WTC11 (cell line): Measurements from ENCODE around the gene FLT1. TPM values are rescaled to one million over a fixed set of nuclear protein-coding genes. Genes with fewer than 3 reads are reported as not detected.

Experiments
- ATAC-seq: fragments of 200-7000 bp; cut with Tn5 transposase; 2 replicates; pipeline ENCODE4 v1.10.0; 2021; ENCODE audit warnings: mild to moderate bottlenecking, moderate library complexity
- CTCF ChIA-PET: fragments of 300-600 bp; sonication (Branson Sonifier 250); formaldehyde crosslinking; loops from one replicate; lab custom pipeline; 2021; ENCODE audit warnings: antibody characterized with exemption; lab: Charles Lee
- POLR2A ChIA-PET: fragments of 350-600 bp; sonication (Branson Sonifier 250); formaldehyde crosslinking; loops from one replicate; lab custom pipeline; 2021; ENCODE audit warnings: antibody characterized with exemption; lab: Charles Lee
- DNase-seq: peaks from one replicate; pipeline ENCODE4 v3.0.0; 2021; ENCODE audit warnings: low spot score
- H3K27ac Mint-ChIP-seq: 2 replicates; pipeline ENCODE4 v1.8.0; 2021; ENCODE audit warnings: mixed read lengths
- H3K27me3 Mint-ChIP-seq: 2 replicates; pipeline ENCODE4 v1.8.0; 2021; ENCODE audit warnings: low read depth, mild to moderate bottlenecking, moderate library complexity, mixed read lengths
- H3K36me3 Mint-ChIP-seq: 2 replicates; pipeline ENCODE4 v1.8.0; 2021; ENCODE audit warnings: mixed read lengths
- H3K4me1 Mint-ChIP-seq: 2 replicates; pipeline ENCODE4 v1.8.0; 2022; ENCODE audit warnings: mixed read lengths
- H3K4me3 Mint-ChIP-seq: 2 replicates; pipeline ENCODE4 v1.8.0; 2021; ENCODE audit warnings: mild to moderate bottlenecking, moderate library complexity, mixed read lengths
- H3K9me3 Mint-ChIP-seq: 2 replicates; pipeline ENCODE4 v1.8.0; 2021; ENCODE audit warnings: mixed read lengths
- CBFB ChIP-seq: sonication (generic); formaldehyde crosslinking; IDR thresholded peaks from 2 replicates; pipeline ENCODE4 v1.8.1; 2022; ENCODE audit warnings: mild to moderate bottlenecking, low read depth, missing genetic modification reagents
- ERG ChIP-seq: fragments of 250-450 bp; sonication (Bioruptor Pico); IDR thresholded peaks from 2 replicates; pipeline ENCODE4 v1.8.0; 2021; ENCODE audit warnings: mild to moderate bottlenecking
- GTF2I ChIP-seq: fragments of 250-450 bp; sonication (Bioruptor Pico); conservative IDR thresholded peaks from 2 replicates; pipeline ENCODE4 v1.4.0; 2021; ENCODE audit warnings: mild to moderate bottlenecking
- NFYB ChIP-seq: sonication (generic); formaldehyde crosslinking; conservative IDR thresholded peaks from 2 replicates; pipeline ENCODE4 v1.8.0; 2022; ENCODE audit warnings: low read depth, missing genetic modification reagents
- OVOL2 ChIP-seq: fragments of 250-450 bp; sonication (Bioruptor Pico); IDR thresholded peaks from 2 replicates; pipeline ENCODE4 v1.9.0; 2021; ENCODE audit warnings: mild to moderate bottlenecking, borderline replicate concordance
- RORB ChIP-seq: fragments of 250-450 bp; sonication (Bioruptor Pico); IDR thresholded peaks from 2 replicates; pipeline ENCODE4 v1.9.0; 2021; ENCODE audit warnings: mild to moderate bottlenecking
- TEAD4 ChIP-seq: sonication (generic); formaldehyde crosslinking; IDR thresholded peaks from 2 replicates; pipeline ENCODE4 v1.8.0; 2022; ENCODE audit warnings: mild to moderate bottlenecking, missing genetic modification reagents
- ZNF138 ChIP-seq: sonication (generic); formaldehyde crosslinking; conservative IDR thresholded peaks from 2 replicates; pipeline ENCODE4 v1.8.1; 2022; ENCODE audit warnings: mild to moderate bottlenecking, moderate library complexity, missing genetic modification reagents
- ZNF219 ChIP-seq: sonication (generic); formaldehyde crosslinking; IDR thresholded peaks from 2 replicates; pipeline ENCODE4 v1.8.0; 2023; ENCODE audit warnings: missing genetic modification reagents, mild to moderate bottlenecking, borderline replicate concordance
- total RNA-seq: library from RNA; stranded (reverse); gene quantifications from 3 replicates; pipeline ENCODE4 v1.2.3, GENCODE V29; 2021
- TF ChIP-seq, protein P1 (sequence below): sonication (generic); formaldehyde crosslinking; IDR thresholded peaks from 2 replicates; pipeline ENCODE4 v1.8.0; 2022; ENCODE audit warnings: missing genetic modification reagents
- TF ChIP-seq, protein P2 (sequence below): sonication (generic); formaldehyde crosslinking; IDR thresholded peaks from 2 replicates; pipeline ENCODE4 v1.8.0; 2023; ENCODE audit warnings: mild to moderate bottlenecking, missing genetic modification reagents
- TF ChIP-seq, protein P3 (sequence below): sonication (generic); formaldehyde crosslinking; IDR thresholded peaks from 2 replicates; pipeline ENCODE4 v1.8.0; 2023; ENCODE audit warnings: missing genetic modification reagents, mild to moderate bottlenecking, borderline replicate concordance
- TF ChIP-seq, protein P4 (sequence below): fragments of 250-450 bp; sonication (Bioruptor Pico); conservative IDR thresholded peaks from 2 replicates; pipeline ENCODE4 v1.9.0; 2021; ENCODE audit warnings: mild to moderate bottlenecking
- TF ChIP-seq, protein P5 (sequence below): fragments of 250-450 bp; sonication (Bioruptor Pico); IDR thresholded peaks from 2 replicates; pipeline ENCODE4 v1.9.0; 2021; ENCODE audit warnings: mild to moderate bottlenecking

FLT1 gene
- total RNA-seq, 1 experiment from 2014 or later = 66.3 TPM

DNA sequence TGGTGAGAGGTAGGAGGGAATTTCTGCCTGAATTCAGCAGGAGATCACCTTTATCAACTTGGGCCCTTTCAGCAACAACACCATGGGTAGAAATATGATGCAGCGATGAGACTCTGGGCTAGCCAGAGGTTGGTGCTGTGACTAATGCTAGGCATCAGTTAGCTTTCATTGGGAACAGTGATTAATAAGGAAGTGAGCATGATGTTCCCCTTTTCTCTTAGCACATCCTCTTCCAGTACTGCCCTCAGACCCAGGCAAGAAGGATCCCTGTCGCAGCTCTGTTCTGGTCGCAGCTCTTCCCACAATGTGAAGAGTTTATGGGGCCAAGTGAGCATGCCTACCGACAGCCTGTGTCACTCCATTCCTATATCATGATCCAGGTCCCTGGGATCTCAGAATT is 100.5 kb downstream of the FLT1 start:
- Mint-ChIP-seq H3K4me1 (peaks cover 64% of the 10 kb centered on the region), H3K4me3 (no peak overlapping the region), H3K27me3 (no peaks in the 10 kb centered on the region), H3K27ac (peak overlapping the region; percentile 61), H3K9me3 (no peaks in the 10 kb centered on the region), H3K36me3 (peaks cover 64% of the 10 kb centered on the region)
- no peak for TF ChIP-seq ERG (CRISPR knock-in tag)
- TF ChIP-seq RORB (CRISPR knock-in tag) = no peak
- TF ChIP-seq ZNF138 (CRISPR knock-in tag) = no peak
- TF ChIP-seq ZNF219 (CRISPR knock-in tag) = no peak
- TF ChIP-seq, protein P1, sequence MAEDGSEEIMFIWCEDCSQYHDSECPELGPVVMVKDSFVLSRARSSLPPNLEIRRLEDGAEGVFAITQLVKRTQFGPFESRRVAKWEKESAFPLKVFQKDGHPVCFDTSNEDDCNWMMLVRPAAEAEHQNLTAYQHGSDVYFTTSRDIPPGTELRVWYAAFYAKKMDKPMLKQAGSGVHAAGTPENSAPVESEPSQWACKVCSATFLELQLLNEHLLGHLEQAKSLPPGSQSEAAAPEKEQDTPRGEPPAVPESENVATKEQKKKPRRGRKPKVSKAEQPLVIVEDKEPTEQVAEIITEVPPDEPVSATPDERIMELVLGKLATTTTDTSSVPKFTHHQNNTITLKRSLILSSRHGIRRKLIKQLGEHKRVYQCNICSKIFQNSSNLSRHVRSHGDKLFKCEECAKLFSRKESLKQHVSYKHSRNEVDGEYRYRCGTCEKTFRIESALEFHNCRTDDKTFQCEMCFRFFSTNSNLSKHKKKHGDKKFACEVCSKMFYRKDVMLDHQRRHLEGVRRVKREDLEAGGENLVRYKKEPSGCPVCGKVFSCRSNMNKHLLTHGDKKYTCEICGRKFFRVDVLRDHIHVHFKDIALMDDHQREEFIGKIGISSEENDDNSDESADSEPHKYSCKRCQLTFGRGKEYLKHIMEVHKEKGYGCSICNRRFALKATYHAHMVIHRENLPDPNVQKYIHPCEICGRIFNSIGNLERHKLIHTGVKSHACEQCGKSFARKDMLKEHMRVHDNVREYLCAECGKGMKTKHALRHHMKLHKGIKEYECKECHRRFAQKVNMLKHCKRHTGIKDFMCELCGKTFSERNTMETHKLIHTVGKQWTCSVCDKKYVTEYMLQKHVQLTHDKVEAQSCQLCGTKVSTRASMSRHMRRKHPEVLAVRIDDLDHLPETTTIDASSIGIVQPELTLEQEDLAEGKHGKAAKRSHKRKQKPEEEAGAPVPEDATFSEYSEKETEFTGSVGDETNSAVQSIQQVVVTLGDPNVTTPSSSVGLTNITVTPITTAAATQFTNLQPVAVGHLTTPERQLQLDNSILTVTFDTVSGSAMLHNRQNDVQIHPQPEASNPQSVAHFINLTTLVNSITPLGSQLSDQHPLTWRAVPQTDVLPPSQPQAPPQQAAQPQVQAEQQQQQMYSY = no peak
- TF ChIP-seq TEAD4 = no peak
- TF ChIP-seq NFYB = no peak
- no peak for TF ChIP-seq GTF2I (CRISPR knock-in tag)
- TF ChIP-seq, protein P2, sequence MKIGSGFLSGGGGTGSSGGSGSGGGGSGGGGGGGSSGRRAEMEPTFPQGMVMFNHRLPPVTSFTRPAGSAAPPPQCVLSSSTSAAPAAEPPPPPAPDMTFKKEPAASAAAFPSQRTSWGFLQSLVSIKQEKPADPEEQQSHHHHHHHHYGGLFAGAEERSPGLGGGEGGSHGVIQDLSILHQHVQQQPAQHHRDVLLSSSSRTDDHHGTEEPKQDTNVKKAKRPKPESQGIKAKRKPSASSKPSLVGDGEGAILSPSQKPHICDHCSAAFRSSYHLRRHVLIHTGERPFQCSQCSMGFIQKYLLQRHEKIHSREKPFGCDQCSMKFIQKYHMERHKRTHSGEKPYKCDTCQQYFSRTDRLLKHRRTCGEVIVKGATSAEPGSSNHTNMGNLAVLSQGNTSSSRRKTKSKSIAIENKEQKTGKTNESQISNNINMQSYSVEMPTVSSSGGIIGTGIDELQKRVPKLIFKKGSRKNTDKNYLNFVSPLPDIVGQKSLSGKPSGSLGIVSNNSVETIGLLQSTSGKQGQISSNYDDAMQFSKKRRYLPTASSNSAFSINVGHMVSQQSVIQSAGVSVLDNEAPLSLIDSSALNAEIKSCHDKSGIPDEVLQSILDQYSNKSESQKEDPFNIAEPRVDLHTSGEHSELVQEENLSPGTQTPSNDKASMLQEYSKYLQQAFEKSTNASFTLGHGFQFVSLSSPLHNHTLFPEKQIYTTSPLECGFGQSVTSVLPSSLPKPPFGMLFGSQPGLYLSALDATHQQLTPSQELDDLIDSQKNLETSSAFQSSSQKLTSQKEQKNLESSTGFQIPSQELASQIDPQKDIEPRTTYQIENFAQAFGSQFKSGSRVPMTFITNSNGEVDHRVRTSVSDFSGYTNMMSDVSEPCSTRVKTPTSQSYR (CRISPR knock-in tag) = no peak
- TF ChIP-seq, protein P3, sequence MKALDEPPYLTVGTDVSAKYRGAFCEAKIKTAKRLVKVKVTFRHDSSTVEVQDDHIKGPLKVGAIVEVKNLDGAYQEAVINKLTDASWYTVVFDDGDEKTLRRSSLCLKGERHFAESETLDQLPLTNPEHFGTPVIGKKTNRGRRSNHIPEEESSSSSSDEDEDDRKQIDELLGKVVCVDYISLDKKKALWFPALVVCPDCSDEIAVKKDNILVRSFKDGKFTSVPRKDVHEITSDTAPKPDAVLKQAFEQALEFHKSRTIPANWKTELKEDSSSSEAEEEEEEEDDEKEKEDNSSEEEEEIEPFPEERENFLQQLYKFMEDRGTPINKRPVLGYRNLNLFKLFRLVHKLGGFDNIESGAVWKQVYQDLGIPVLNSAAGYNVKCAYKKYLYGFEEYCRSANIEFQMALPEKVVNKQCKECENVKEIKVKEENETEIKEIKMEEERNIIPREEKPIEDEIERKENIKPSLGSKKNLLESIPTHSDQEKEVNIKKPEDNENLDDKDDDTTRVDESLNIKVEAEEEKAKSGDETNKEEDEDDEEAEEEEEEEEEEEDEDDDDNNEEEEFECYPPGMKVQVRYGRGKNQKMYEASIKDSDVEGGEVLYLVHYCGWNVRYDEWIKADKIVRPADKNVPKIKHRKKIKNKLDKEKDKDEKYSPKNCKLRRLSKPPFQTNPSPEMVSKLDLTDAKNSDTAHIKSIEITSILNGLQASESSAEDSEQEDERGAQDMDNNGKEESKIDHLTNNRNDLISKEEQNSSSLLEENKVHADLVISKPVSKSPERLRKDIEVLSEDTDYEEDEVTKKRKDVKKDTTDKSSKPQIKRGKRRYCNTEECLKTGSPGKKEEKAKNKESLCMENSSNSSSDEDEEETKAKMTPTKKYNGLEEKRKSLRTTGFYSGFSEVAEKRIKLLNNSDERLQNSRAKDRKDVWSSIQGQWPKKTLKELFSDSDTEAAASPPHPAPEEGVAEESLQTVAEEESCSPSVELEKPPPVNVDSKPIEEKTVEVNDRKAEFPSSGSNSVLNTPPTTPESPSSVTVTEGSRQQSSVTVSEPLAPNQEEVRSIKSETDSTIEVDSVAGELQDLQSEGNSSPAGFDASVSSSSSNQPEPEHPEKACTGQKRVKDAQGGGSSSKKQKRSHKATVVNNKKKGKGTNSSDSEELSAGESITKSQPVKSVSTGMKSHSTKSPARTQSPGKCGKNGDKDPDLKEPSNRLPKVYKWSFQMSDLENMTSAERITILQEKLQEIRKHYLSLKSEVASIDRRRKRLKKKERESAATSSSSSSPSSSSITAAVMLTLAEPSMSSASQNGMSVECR (CRISPR knock-in tag) = no peak
- ChIA-PET POLR2A (interaction anchor here (0.6 kb wide), 1 partner anchor 17 kb away, joined by 7 read pairs; no protein-coding TSS in a partner anchor), CTCF (no interaction called here)
- ATAC-seq (no peak), DNase-seq (no peak)

DNA sequence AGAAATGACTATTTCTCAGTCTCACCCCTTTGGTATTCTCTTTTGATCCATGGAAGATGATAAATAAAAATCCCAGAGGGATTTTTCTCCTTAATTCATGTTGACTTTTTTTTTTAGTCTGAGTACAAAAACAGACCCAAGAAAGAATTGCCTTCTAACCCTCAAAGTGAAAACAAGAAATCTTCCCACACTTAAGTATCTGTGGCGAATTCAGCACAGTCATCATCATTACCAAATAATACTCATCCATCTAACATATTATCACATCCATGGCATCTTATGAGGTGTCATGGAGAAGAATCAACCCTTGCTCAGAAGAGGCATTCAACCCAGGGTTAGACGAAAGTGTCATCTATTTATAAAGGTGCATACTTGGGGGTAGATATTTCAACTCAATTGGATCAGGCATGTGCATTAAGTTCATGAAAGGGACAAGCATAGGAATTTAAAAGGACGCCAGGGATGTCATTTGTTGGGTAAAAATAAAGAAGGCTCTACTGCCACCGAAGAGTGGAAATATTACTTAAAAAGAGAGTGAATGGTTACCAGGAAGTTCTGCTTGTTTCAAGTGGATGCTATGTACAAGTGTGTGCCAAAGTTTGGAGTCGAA is 101.9 kb downstream of the FLT1 start:
- H3K4me1 Mint-ChIP-seq = peaks cover 61% of the 10 kb centered on the region
- H3K4me3 Mint-ChIP-seq = no peak overlapping the region
- H3K27me3 Mint-ChIP-seq = no peaks in the 10 kb centered on the region
- ChIA-PET POLR2A (interaction anchor here (0.7 kb wide), 1 partner anchor 87 kb away, joined by 3 read pairs; no protein-coding TSS in a partner anchor), CTCF (interaction anchor here (1.4 kb wide), 1 partner anchor 16 kb away, joined by 5 read pairs; no protein-coding TSS in a partner anchor)
- no peaks in the 10 kb centered on the region for H3K9me3 Mint-ChIP-seq
- DNase-seq = no peak
- H3K27ac Mint-ChIP-seq = peak overlapping the region; percentile 74
- H3K36me3 Mint-ChIP-seq = peaks cover 59% of the 10 kb centered on the region
- ATAC-seq = no peak
- TF ChIP-seq ZNF219 (CRISPR knock-in tag) (no peak), OVOL2 (no peak), CBFB (no peak), ERG (CRISPR knock-in tag) (no peak)
- TF ChIP-seq, protein P4, sequence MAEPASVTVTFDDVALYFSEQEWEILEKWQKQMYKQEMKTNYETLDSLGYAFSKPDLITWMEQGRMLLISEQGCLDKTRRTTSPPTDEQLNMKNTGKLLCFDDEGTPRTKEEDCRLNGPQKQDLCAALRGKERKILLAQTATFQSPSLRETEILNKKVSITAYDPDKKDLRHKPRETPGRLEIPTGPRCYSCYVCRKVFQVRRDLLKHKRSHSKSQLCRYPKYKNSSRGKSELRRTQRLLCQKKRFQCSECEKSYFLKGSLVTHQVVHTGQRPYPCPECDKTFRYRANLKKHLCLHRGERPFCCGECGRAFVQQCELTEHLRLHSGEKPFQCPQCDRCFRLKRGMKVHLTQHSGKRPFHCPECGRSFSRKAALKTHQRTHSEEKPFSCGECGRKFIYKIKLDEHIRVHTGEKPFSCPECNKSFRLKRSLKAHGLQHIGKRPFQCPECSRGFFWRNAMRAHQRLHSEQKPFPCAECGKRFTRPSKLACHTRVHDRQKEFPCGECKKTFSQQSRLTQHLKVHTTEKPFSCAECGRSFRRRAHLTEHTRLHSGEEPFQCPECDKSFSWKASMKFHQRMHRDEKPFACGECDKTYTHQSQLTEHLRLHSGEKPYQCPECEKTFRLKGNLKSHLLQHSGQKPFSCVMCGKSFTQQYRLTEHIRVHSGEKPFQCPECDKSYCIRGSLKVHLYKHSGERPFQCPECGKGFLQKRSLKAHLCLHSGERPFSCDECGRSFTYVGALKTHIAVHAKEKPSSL (CRISPR knock-in tag) = no peak
- TF ChIP-seq, protein P5, sequence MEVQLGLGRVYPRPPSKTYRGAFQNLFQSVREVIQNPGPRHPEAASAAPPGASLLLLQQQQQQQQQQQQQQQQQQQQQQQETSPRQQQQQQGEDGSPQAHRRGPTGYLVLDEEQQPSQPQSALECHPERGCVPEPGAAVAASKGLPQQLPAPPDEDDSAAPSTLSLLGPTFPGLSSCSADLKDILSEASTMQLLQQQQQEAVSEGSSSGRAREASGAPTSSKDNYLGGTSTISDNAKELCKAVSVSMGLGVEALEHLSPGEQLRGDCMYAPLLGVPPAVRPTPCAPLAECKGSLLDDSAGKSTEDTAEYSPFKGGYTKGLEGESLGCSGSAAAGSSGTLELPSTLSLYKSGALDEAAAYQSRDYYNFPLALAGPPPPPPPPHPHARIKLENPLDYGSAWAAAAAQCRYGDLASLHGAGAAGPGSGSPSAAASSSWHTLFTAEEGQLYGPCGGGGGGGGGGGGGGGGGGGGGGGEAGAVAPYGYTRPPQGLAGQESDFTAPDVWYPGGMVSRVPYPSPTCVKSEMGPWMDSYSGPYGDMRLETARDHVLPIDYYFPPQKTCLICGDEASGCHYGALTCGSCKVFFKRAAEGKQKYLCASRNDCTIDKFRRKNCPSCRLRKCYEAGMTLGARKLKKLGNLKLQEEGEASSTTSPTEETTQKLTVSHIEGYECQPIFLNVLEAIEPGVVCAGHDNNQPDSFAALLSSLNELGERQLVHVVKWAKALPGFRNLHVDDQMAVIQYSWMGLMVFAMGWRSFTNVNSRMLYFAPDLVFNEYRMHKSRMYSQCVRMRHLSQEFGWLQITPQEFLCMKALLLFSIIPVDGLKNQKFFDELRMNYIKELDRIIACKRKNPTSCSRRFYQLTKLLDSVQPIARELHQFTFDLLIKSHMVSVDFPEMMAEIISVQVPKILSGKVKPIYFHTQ (CRISPR knock-in tag) = no peak
